BLaER1 (cell line): ENCODE measurements around the gene GSX2.

Experiments used
- H3K27ac ChIP-seq: shearing (Covaris generic); formaldehyde crosslinking; 2 replicates; pipeline ENCODE4 v1.8.1; 2022
- H3K27me3 ChIP-seq: shearing (Covaris generic); formaldehyde crosslinking; 2 replicates; pipeline ENCODE4 v1.8.1; 2022
- H3K36me3 ChIP-seq: shearing (Covaris generic); formaldehyde crosslinking; 2 replicates; pipeline ENCODE4 v1.8.1; 2022
- H3K4me1 ChIP-seq: shearing (Covaris generic); formaldehyde crosslinking; 2 replicates; pipeline ENCODE4 v1.8.1; 2022
- H3K4me2 ChIP-seq: shearing (Covaris generic); formaldehyde crosslinking; 2 replicates; pipeline ENCODE4 v1.8.1; 2022
- H3K4me3 ChIP-seq: shearing (Covaris generic); formaldehyde crosslinking; 2 replicates; pipeline ENCODE4 v1.8.1; 2022
- H3K9ac ChIP-seq: shearing (Covaris generic); formaldehyde crosslinking; 2 replicates; pipeline ENCODE4 v1.8.1; 2022
- H3K9me3 ChIP-seq: shearing (Covaris generic); formaldehyde crosslinking; 2 replicates; pipeline ENCODE4 v1.8.1; 2022
- H4K20me1 ChIP-seq: shearing (Covaris generic); formaldehyde crosslinking; 2 replicates; pipeline ENCODE4 v1.8.1; 2022
- Cebpa-rat ChIP-seq: shearing (Covaris generic); IDR thresholded peaks from 2 replicates; pipeline ENCODE4 v1.8.1; 2022

GSX2 gene

DNA sequence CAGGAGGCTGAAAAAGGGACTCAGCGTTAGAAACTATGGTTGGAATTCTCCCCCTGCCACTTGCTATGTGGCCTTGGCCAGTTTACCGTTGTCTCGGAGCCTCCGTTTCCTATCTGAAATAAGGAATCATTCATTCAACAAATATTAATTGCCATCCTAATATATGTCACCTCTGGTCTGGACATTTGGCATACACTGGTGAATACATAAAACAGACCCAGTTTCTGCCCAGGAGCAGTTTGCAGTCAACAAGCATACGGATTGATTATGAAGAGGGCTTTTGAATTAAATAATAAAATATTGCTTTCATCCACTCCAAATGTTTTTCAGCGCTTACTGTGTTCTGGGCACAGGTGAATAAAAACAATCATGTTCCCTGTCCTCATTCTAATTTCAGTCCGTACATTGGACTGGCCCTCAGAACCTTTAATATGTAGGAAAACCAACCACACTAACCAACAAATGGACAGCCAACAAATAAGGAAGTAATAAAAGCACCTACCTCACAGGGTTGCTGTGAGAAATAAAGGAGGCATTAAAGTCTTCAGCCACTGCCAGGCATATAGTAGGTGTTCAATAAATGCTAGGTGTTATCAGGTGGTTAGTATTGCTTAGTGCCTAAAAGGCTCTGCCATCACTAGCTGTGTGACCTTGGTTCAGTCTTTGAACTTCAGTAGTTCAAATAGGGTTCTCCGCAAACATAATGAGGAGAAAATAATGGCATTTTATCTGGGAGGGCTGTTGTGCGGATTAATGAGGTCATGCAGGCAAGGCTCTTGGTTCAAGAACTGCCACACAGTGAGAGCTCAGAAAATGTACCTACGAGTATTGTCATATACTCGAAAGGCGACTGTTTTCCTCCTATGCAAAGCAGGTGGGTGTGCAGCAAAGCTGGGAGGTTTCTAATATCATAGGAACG is 7.3 kb upstream of the GSX2 start:
- Histone ChIP-seq H3K36me3 (no peaks in the 10 kb centered on the region), H3K9ac (no peak overlapping the region), H4K20me1 (no peaks in the 10 kb centered on the region; the same call in 1 of the 2 replicates), H3K27ac (no peak overlapping the region), H3K4me1 (no peaks in the 10 kb centered on the region), H3K4me3 (no peak overlapping the region), H3K4me2 (no peak overlapping the region), H3K9me3 (peaks cover 34% of the 10 kb centered on the region), H3K27me3 (peaks cover 72% of the 10 kb centered on the region)
- TF ChIP-seq Cebpa-rat = no peak

DNA sequence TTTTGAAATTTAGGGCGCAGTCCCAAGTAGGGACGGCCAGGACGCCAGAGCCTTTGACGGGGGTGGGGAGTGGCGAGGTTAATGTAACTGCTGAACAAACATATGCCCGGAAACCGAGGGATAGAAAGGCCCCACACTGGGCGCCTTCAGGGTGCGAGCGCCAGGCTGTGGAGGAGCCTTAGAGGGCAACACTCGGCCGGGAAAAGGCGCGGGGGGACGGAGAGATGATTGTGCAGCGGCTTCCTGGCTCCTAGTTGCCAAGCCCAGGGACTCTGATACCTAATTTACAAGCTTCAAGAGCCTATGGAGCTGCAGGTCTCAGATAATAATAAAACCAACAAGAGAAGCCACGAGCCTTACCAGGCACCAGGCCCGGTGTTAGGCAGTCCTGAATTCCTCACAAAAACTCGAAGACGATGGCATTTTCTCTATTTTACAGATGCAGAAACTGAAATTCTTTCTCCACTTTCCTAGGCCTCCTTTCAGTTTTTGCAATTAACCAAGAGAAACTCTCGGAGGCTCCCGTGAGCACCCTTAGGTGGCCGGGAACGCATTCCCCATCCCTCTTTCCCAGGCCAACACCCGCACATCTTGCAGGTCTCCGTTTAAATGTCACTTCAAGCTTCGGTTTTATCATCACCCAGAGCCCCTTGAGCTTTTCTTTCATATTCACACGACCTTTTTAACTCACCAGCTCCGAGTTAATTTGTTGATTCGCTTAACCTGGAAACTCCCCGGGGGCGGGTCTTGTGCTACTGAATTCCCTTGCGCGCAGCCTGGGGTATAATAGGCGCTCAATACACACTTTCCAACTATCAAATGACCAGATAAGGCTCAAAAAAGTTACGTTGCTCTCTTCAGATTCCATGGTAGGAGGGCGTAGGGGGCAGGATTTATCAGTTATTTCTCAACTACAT is 6.4 kb upstream of the GSX2 start:
- Histone ChIP-seq H3K27me3 (peaks cover 81% of the 10 kb centered on the region), H3K9ac (no peak overlapping the region), H3K4me2 (no peak overlapping the region), H3K36me3 (no peaks in the 10 kb centered on the region), H3K9me3 (peaks cover 34% of the 10 kb centered on the region), H3K27ac (no peak overlapping the region), H3K4me1 (no peaks in the 10 kb centered on the region), H3K4me3 (no peak overlapping the region), H4K20me1 (peaks cover 7% of the 10 kb centered on the region; the same call in 1 of the 2 replicates)
- no peak for TF ChIP-seq Cebpa-rat

DNA sequence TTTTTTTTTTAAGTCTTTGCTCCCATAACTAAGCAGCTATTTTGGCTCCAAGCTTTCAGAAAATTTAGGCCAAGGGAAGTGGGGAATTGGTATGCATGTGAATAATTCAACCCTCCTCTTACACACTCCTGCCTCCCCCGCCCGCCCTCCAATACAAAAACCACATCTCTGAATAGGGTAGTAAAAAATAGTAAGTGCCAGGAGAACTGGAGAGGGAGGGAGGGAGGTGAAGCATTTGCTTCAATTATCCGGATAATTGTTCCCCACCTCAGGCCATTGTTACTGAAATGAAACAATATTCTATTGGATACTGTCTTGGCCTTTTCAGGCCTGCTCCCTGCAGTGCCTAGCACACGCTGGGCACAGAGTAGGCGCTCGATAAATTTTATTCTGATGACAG is 5.5 kb upstream of the GSX2 start:
- Histone ChIP-seq H3K27me3 (peaks cover 90% of the 10 kb centered on the region), H3K9me3 (peaks cover 34% of the 10 kb centered on the region), H3K4me3 (no peak overlapping the region), H3K27ac (no peak overlapping the region), H4K20me1 (peaks cover 11% of the 10 kb centered on the region), H3K36me3 (no peaks in the 10 kb centered on the region), H3K4me1 (peaks cover 6% of the 10 kb centered on the region), H3K9ac (no peak overlapping the region), H3K4me2 (no peak overlapping the region)
- no peak for TF ChIP-seq Cebpa-rat

DNA sequence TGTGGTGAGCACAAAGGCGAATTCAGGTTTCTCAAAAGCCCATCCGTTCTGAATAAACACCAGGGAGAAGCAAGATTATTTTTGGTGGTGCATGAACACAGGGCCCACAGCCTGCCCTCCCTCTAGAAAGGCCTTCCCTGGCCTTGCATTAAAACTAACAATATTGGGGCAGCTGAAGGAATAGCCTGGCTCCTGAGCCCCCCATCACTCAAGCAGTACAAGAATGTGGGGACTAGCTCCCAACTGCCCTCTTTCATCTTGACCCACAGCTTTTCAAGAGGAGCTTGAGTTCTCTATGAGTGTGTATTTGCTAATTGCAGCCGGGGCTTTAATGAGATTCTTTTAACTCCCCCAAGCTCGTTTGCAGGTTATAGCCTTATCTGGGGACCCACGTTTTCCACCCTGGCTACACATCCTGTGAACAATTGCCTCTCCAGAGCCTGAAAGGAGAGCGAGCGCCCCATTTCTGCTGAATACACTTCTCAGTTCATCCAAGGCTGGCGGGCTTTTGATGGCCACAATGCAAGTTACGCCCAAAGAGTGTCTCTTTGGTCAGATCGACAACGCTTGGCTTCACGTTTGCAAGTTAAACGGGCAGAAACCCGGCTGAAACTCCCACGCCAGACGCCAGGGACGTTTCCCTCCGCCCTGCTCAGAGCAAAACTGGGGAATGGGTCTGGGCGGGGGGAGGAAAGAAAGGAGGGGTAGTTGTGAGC is 4.7 kb upstream of the GSX2 start:
- H3K9ac ChIP-seq = no peak overlapping the region
- peaks cover 18% of the 10 kb centered on the region for H4K20me1 ChIP-seq
- peaks cover 98% of the 10 kb centered on the region for H3K27me3 ChIP-seq
- no peaks in the 10 kb centered on the region for H3K36me3 ChIP-seq
- H3K4me3 ChIP-seq = no peak overlapping the region
- H3K27ac ChIP-seq = no peak overlapping the region
- peaks cover 34% of the 10 kb centered on the region for H3K9me3 ChIP-seq
- peaks cover 14% of the 10 kb centered on the region for H3K4me1 ChIP-seq
- TF ChIP-seq Cebpa-rat = no peak
- no peak overlapping the region for H3K4me2 ChIP-seq

DNA sequence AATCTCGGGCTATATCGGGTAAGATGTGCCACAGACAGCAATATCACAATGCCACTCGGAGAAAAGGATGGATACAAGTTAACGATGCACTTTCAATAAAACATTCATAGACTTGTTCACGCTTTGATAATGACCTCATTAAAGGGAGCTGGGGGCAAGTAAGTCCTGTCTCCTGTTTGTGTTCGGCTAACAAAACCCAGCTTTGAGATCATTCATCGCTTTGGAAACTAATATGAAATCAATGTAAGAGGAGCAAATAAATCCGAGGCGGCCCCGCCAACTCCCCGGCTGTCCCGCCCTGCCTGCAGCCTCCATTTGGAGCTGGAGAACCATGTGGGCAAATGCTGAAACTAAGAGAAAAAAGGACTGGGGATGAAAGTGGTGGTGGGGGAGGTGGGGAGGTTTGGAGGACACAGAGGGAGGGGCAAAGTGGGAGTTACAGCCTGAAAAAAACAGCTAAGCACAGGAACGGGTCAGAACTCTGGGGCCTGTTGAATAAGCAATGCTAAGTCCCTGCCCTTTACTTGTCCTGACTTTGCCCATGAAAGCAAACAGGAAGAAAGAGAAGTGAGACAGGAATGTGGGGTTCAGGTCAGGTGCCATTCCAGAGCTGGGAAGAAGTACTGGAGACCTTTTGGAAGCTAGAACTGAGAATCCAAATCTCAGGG is 3.5 kb upstream of the GSX2 start:
- no peak overlapping the region for H3K9ac ChIP-seq
- H3K4me3 ChIP-seq = no peak overlapping the region
- no peak for TF ChIP-seq Cebpa-rat
- peaks cover 30% of the 10 kb centered on the region for H4K20me1 ChIP-seq
- H3K36me3 ChIP-seq = no peaks in the 10 kb centered on the region
- peaks cover 36% of the 10 kb centered on the region for H3K9me3 ChIP-seq
- H3K4me2 ChIP-seq = no peak overlapping the region
- peaks cover 100% of the 10 kb centered on the region for H3K27me3 ChIP-seq
- H3K27ac ChIP-seq = no peak overlapping the region
- peaks cover 22% of the 10 kb centered on the region for H3K4me1 ChIP-seq

DNA sequence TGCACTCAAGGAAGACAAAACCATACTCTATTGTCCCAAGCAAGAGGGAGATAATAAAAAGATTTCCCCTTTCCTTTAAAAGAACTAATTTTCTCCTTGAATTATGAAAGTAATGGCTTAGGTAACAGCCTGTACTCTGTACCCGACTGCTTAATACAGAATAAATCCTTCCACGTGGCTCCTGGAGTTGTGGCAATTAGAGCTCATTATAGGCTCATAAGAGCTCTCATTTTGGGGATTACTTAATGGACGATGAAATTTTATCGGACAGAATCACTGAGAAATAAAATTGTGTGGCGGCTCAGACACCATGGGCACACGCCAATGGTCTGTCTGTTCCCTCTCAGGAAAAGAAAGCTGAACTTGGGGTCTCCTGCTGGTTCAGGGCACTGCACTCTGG is 2.8 kb upstream of the GSX2 start:
- no peak for TF ChIP-seq Cebpa-rat
- no peak overlapping the region for H3K9ac ChIP-seq
- H4K20me1 ChIP-seq = peaks cover 36% of the 10 kb centered on the region
- H3K4me2 ChIP-seq = no peak overlapping the region
- H3K4me1 ChIP-seq = peaks cover 22% of the 10 kb centered on the region
- peaks cover 35% of the 10 kb centered on the region for H3K9me3 ChIP-seq
- H3K27me3 ChIP-seq = peaks cover 100% of the 10 kb centered on the region
- H3K4me3 ChIP-seq = no peak overlapping the region
- no peak overlapping the region for H3K27ac ChIP-seq
- H3K36me3 ChIP-seq = no peaks in the 10 kb centered on the region

DNA sequence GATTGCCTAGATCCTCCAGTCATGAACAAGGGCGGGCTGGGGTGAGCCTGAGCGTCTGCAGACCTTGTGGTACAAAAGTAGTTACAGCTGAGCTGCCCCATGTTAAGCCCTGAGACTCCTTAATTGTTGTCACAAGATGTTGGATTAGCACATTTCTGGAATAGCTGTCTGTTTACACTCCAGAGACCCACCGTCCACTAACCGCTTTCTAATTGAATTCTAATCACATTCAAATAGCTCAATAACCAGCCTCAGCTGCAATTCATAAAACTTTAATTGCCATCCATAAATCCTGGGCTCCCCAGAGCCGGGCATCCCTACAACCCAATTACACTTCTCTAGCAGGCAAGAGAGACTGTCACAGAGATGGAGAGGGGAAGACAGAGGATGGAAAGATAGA is 1.6 kb upstream of the GSX2 start:
- Histone ChIP-seq H4K20me1 (peaks cover 36% of the 10 kb centered on the region), H3K4me2 (no peak overlapping the region), H3K27me3 (peaks cover 100% of the 10 kb centered on the region), H3K27ac (no peak overlapping the region), H3K4me1 (peaks cover 22% of the 10 kb centered on the region), H3K9me3 (peaks cover 27% of the 10 kb centered on the region), H3K4me3 (no peak overlapping the region), H3K36me3 (no peaks in the 10 kb centered on the region), H3K9ac (no peak overlapping the region)
- no peak for TF ChIP-seq Cebpa-rat

DNA sequence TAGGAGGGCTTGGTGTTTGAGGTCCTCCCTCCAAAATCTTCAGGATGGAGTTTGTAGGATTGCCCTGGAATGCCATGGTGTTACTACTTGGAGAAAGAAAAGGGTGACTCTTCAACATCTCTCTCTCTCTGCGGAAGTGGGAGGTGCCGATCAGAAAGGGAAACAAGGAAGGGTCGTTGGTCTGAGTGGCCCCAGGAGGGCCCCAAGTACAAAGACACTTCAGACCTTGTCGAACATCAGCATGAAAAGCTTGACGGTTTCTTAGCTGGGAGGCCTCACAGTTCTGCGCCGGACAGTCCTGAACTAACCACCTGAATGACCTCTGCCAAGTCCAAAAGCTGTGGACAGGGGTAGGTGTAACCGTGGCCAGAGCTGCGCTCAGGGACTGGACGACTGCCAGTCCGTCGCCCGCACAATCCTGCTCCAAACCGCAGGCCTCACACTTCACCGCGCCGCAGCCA is 646 bp upstream of the GSX2 start:
- TF ChIP-seq Cebpa-rat = no peak
- H3K4me3 ChIP-seq = peak overlapping the region; percentile 60

More for the DNA sequence above, 646 bp upstream of the GSX2 start:
- peaks cover 27% of the 10 kb centered on the region for H3K9me3 ChIP-seq
- peaks cover 100% of the 10 kb centered on the region for H3K27me3 ChIP-seq
- no peak overlapping the region for H3K27ac ChIP-seq
- H3K36me3 ChIP-seq = no peaks in the 10 kb centered on the region
- no peak overlapping the region for H3K9ac ChIP-seq
- H3K4me2 ChIP-seq = peak overlapping the region; percentile 90
- peaks cover 22% of the 10 kb centered on the region for H3K4me1 ChIP-seq
- peaks cover 36% of the 10 kb centered on the region for H4K20me1 ChIP-seq
